HG02610 (cell line): ENCODE results near the gene CREB3.

Experiments
- ATAC-seq: cut with Tn5 transposase; IDR thresholded peaks from one replicate; pipeline ENCODE4 v1.9.1; 2021; ENCODE audit warnings: mild to moderate bottlenecking, moderate library complexity; ENCODE audit not compliant: unreplicated experiment

CREB3 gene

GRCh38 chr9:35746583-35746982 is 14.1 kb downstream of the CREB3 start:
- ATAC-seq = no peak

- ATAC-seq = no peak
Measured at GRCh38 chr9:35748242-35748857, 15.9 kb downstream of the CREB3 start.

GRCh38 chr9:35748858-35749514 is 16.5 kb downstream of the CREB3 start, which contains the start of the genes GBA2 and RGP1:
TSS of gene GBA2 (minus strand) at chr9:35749228. CDS start at chr9:35748704, 524 bp downstream.
TSS of gene RGP1 (plus strand) at chr9:35749287. CDS start at chr9:35749756, 469 bp downstream.
- peak; percentile 83 for ATAC-seq

- ATAC-seq = peak; percentile 36
Measured at GRCh38 chr9:35749515-35750255, 17.2 kb downstream of the CREB3 start.

GRCh38 chr9:35750256-35750531 is 17.7 kb downstream of the CREB3 start:
- ATAC-seq = no peak

GRCh38 chr9:35753466-35753865 is 21.0 kb downstream of the CREB3 start:
- ATAC-seq = no peak

- ATAC-seq = no peak
Measured at GRCh38 chr9:35754264-35754663, 21.8 kb downstream of the CREB3 start, which contains the start of gene MSMP. TSS of gene MSMP (minus strand) at chr9:35754276. CDS start at chr9:35754129, 147 bp downstream.

- ATAC-seq = no peak
Measured at GRCh38 chr9:35755071-35755470, 22.6 kb downstream of the CREB3 start.

GRCh38 chr9:35756275-35757225 is 24.1 kb downstream of the CREB3 start:
- peak; percentile 55 for ATAC-seq

- peak; percentile 47 for ATAC-seq
Measured at GRCh38 chr9:35757226-35757891, 24.9 kb downstream of the CREB3 start.

GRCh38 chr9:35757892-35758275 is 25.4 kb downstream of the CREB3 start:
- ATAC-seq = no peak

GRCh38 chr9:35758475-35759050 is 26.1 kb downstream of the CREB3 start:
- no peak for ATAC-seq

- no peak for ATAC-seq
Measured at GRCh38 chr9:35759795-35760194, 27.3 kb downstream of the CREB3 start.

- ATAC-seq = no peak
Measured at GRCh38 chr9:35760651-35761050, 28.2 kb downstream of the CREB3 start.

- no peak for ATAC-seq
Measured at GRCh38 chr9:35763181-35763580, 30.7 kb downstream of the CREB3 start.

- no peak for ATAC-seq
Measured at GRCh38 chr9:35763803-35764202, 31.3 kb downstream of the CREB3 start.

GRCh38 chr9:35766997-35767396 is 34.5 kb downstream of the CREB3 start:
- no peak for ATAC-seq

- no peak for ATAC-seq
Measured at GRCh38 chr9:35767458-35767857, 35.0 kb downstream of the CREB3 start.

- ATAC-seq = no peak
Measured at GRCh38 chr9:35769763-35770162, 37.3 kb downstream of the CREB3 start.

- no peak for ATAC-seq
Measured at GRCh38 chr9:35771075-35771433, 38.6 kb downstream of the CREB3 start.
